Testis (tissue), 3 donors: Measurements from ENCODE around the gene SMCO2. TPM values are rescaled to one million over a fixed set of nuclear protein-coding genes. Genes with fewer than 3 reads are reported as not detected.

Experiments
- DNase-seq: peaks from one replicate; pipeline ENCODE4 v3.0.0-alpha.2; 2019
- H3K27ac ChIP-seq, 2 donors: fragments of 200-600 bp; sonication (generic); one replicate each; pipeline ENCODE4 v1.5.1; 2019
- H3K27me3 ChIP-seq: fragments of 200-600 bp; sonication (generic); one replicate; pipeline ENCODE4 v1.5.1; 2019
- H3K36me3 ChIP-seq: fragments of 200-600 bp; sonication (generic); one replicate; pipeline ENCODE4 v1.5.1; 2017; ENCODE audit warnings: low read depth; ENCODE audit errors: missing control alignments
- H3K4me1 ChIP-seq: fragments of 200-600 bp; sonication (generic); one replicate; pipeline ENCODE4 v1.5.1; 2019
- H3K4me3 ChIP-seq, 2 donors: fragments of 200-600 bp; sonication (generic); one replicate each; pipeline ENCODE4 v1.5.1; 2017 to 2019
- H3K9me3 ChIP-seq: fragments of 200-600 bp; sonication (generic); one replicate; pipeline ENCODE4 v1.5.1; 2017
- CTCF ChIP-seq, 3 experiments: fragments of 450-650 bp in 2 of 3; fragments of 200-600 bp in 1 of 3; sonication (generic) in 1 of 3; IDR thresholded peaks; one replicate each; pipeline ENCODE4 v1.5.1; 2016 to 2019; ENCODE audit warnings: antibody characterized with exemption in 3 of 3, mild to moderate bottlenecking in 2 of 3, moderate library complexity in 1 of 3
- POLR2A ChIP-seq: fragments of 450-650 bp; IDR thresholded peaks from one replicate; pipeline ENCODE4 v1.6.1; 2017; ENCODE audit warnings: antibody characterized with exemption, mild to moderate bottlenecking, moderate library complexity
- WGBS, 2 donors: methylation state at CpG; one replicate each; pipeline ENCODE4 v1.1.5; 2018; 5-methylcytosine and 5-hydroxymethylcytosine counted together
- intact Hi-C: fragments of 100-400 bp; cut with DNase I; formaldehyde crosslinking; loops from one replicate; pipeline ENCODE4 v1.15.1; 2023; ENCODE audit warnings: low total_unique reads
- polyA plus RNA-seq: library from polyadenylated mRNA; stranded (reverse); fragments of 350-450 nt; fragmentation: Illumina TruSeq; extraction: RNeasy Lipid Tissue Mini Kit (QIAGEN cat#74804); gene quantifications from one replicate; pipeline ENCODE4 v1.2.3, GENCODE V29; 2014; ENCODE audit warnings: low read depth, low replicate concordance; ENCODE audit not compliant: insufficient read depth
- total RNA-seq, 2 donors: library from RNA; depleted of rRNA; stranded (reverse); fragments of >200 nt; gene quantifications; one replicate each; pipeline ENCODE4 v1.2.3, GENCODE V29; 2016

Gene SMCO2
- total and polyA plus RNA-seq, 3 donors from 2014 or later, result 1.5 to 4.6 TPM; not detected in 1

- Histone ChIP-seq H3K9me3 (no peaks in the 10 kb centered on the region), H3K36me3 (no peaks in the 10 kb centered on the region), H3K4me3 (no peak overlapping the region), H3K4me1 (peaks cover 14% of the 10 kb centered on the region), H3K27me3 (no peaks in the 10 kb centered on the region), H3K27ac (no peak overlapping the region)
- WGBS, 2 donors, result 92 to 96% methylated on average over 6 of the region's 6 CpGs
- DNase-seq, result no peak
- no peak for TF ChIP-seq CTCF (IDR thresholded peaks at IDR 0.05)
- TF ChIP-seq POLR2A, result no peak
- intact Hi-C loops, result no loop called here
Measured at GRCh38 chr12:27535318-27535717, 88.8 kb downstream of the SMCO2 start.

- no peak for DNase-seq
- H3K36me3 ChIP-seq, result no peaks in the 10 kb centered on the region
- peak overlapping the region; percentile 6 to 51 for H3K27ac ChIP-seq
- peaks cover 14% of the 10 kb centered on the region for H3K4me1 ChIP-seq
- intact Hi-C loops, result no loop called here
- 56 to 58% methylated on average over 8 of the region's 8 CpGs for WGBS, 2 donors
- no peaks in the 10 kb centered on the region for H3K9me3 ChIP-seq
- H3K4me3 ChIP-seq, result no peak overlapping the region
- no peak for TF ChIP-seq CTCF (IDR thresholded peaks at IDR 0.05)
- TF ChIP-seq POLR2A, result no peak
- H3K27me3 ChIP-seq, result no peaks in the 10 kb centered on the region
Measured at GRCh38 chr12:27537855-27538675, 91.5 kb downstream of the SMCO2 start.

GRCh38 chr12:27539191-27539631 is 92.7 kb downstream of the SMCO2 start:
- DNase-seq, result no peak
- 29 to 40% methylated on average over 4 of the region's 4 CpGs for WGBS, 2 donors
- H3K27me3 ChIP-seq, result no peaks in the 10 kb centered on the region
- no peaks in the 10 kb centered on the region for H3K9me3 ChIP-seq
- H3K27ac ChIP-seq, result no peak overlapping the region
- H3K4me1 ChIP-seq, result peaks cover 14% of the 10 kb centered on the region
- H3K36me3 ChIP-seq, result no peaks in the 10 kb centered on the region
- TF ChIP-seq POLR2A (no peak), CTCF (IDR thresholded peaks at IDR 0.05) (no peak)
- H3K4me3 ChIP-seq, result no peak overlapping the region
- intact Hi-C loops, result no loop called here

- no peak for DNase-seq
- intact Hi-C loops, result no loop called here
- H3K4me1 ChIP-seq, result peaks cover 23% of the 10 kb centered on the region
- H3K27me3 ChIP-seq, result no peaks in the 10 kb centered on the region
- TF ChIP-seq POLR2A (no peak), CTCF (IDR thresholded peaks at IDR 0.05) (no peak)
- no peak overlapping the region for H3K27ac ChIP-seq
- no peaks in the 10 kb centered on the region for H3K36me3 ChIP-seq
- 79 to 87% methylated on average over 8 of the region's 8 CpGs for WGBS, 2 donors
- no peak overlapping the region for H3K4me3 ChIP-seq
- no peaks in the 10 kb centered on the region for H3K9me3 ChIP-seq
Measured at GRCh38 chr12:27541031-27541719, 94.6 kb downstream of the SMCO2 start.
